H1 (cell line): ENCODE results near the gene RUNX1.

Experiments
- ASH2L ChIP-seq: fragments of 200-600, 300-600 bp; sonication (generic); IDR thresholded peaks from one replicate; pipeline ENCODE4 v1.7.1; 2017; ENCODE audit warnings: low read length
- KDM1A ChIP-seq: fragments of 200-600, 300-600 bp; sonication (generic); IDR thresholded peaks from 2 replicates; pipeline ENCODE4 v1.7.1; 2016; ENCODE audit warnings: mild to moderate bottlenecking, low read length, borderline replicate concordance
- RBBP5 ChIP-seq: IDR thresholded peaks from 2 replicates; pipeline ENCODE4 v1.7.1; 2012; ENCODE audit warnings: low read depth, mild to moderate bottlenecking, inconsistent platforms, low read length, moderate library complexity, borderline replicate concordance
- SP1 ChIP-seq: IDR thresholded peaks from 2 replicates; pipeline ENCODE4 v1.6.1; 2011; ENCODE audit warnings: low read depth, low read length
- ZNF274 ChIP-seq: IDR thresholded peaks from 2 replicates; pipeline ENCODE4 v1.7.0; 2012; ENCODE audit warnings: low read length, borderline replicate concordance; ENCODE audit errors: extremely low read depth

DNA sequence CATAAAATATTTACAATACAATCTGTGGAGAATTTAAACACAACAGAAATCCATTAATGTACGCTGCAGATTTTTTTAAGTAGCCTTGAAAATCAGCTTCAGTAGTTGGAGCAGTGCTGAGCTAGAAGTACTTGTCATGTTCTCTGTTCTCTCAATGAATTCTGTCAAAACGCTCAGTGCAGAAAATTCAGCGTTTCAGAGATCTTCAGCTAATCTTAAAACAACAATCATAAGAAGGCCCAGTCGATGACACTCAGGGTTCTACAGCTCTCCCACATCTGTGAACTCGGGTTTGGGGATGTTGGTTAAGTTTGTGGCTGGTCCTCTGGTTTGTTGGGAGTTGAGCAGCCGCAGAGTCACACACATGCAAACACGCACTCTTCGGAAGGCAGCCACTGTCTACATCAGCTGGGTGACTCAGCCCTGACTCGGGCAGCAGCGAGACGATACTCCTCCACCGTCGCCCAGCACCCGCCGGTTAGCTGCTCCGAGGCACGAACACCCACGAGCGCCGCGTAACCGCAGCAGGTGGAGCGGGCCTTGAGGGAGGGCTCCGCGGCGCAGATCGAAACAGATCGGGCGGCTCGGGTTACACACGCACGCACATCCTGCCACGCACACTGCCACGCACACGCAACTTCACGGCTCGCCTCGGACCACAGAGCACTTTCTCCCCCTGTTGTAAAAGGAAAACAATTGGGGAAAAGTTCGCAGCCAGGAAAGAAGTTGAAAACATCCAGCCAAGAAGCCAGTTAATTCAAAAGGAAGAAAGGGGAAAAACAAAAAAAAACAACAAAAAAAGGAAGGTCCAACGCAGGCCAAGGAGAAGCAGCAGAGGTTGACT is 161.2 kb downstream of the RUNX1 start:
- TF ChIP-seq ASH2L: peak; percentile 45
- TF ChIP-seq RBBP5: no peak
- no peak for TF ChIP-seq ZNF274
- TF ChIP-seq KDM1A: 0 out of 2 replicates have a peak, but pooled peaks have one; percentile 9
- no peak for TF ChIP-seq SP1
